ENCODE results near the gene TIAM2.

TIAM2 gene

DNA sequence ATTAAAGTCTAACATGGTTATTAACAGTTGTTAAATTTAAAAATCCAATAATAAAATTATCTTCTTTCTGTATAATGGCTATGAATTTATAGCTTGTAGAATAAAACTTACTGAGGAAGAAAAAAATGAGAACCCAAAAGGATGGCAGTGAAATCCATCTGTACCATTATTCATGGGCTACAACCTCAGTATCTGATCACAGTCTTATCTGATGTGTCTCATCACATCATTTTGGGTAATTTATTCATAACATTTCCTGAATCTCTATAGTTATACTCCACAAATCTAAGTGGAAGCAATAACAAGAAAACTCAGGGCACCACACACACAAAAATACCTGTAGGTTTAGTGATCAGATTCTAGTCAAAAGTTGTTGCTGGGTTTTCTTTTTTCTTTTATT lies 276.0 kb downstream of the TIAM2 start:
- no peak for TF ChIP-seq CTCF (IDR thresholded peaks at IDR 0.05; ENCODE audit: control insufficient read depth, extremely low read depth, insufficient read depth)
- no peak overlapping the region for H3K4me3 ChIP-seq (ENCODE audit: low read depth, low read length)
- no peak for DNase-seq (ENCODE audit: low read depth)

DNA sequence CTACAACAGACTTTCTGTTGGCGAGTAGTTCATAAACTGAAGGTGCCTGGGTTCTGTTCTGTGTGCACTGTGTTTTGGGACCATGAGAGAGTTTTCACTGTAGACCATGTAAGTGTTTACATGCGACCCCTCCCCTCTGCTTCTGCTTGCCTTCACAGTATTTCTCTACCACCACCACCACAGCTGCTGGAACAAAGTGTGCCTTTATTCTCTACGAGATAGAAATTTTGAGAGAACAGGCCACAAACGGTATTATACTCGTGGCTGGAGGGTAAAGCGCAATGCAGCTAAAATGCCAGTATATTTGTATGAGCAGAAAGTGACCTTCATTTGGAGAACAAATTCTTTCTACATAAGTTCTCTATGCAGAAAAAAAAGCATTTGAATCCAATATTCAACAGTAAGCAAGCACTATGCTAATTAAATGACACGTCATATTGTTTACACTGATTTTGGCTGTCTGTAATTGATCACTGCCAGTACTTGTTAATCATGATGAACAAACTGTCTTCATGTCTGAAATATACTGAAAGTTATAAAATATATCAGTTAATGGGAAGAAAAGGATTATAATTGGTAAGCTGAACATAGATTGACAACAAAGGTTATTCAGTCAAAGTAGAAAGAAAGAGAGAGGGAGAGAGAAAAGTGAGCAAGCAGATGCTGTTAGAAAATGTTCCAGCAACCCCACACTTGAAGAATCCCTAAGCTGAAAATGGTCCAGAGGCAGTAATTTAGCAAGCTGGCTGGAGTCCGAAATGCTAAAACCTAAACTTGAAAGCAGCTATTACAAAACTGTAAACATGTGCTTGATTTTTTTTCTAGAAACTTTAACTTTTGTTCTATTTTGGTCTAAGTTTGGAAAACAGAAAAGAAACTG lies 277.5 kb downstream of the TIAM2 start:
- H3K4me3 ChIP-seq (ENCODE audit: low read depth, low read length), result no peak overlapping the region
- no peak for TF ChIP-seq CTCF (IDR thresholded peaks at IDR 0.05; ENCODE audit: control insufficient read depth, extremely low read depth, insufficient read depth)
- no peak for DNase-seq (ENCODE audit: low read depth)

DNA sequence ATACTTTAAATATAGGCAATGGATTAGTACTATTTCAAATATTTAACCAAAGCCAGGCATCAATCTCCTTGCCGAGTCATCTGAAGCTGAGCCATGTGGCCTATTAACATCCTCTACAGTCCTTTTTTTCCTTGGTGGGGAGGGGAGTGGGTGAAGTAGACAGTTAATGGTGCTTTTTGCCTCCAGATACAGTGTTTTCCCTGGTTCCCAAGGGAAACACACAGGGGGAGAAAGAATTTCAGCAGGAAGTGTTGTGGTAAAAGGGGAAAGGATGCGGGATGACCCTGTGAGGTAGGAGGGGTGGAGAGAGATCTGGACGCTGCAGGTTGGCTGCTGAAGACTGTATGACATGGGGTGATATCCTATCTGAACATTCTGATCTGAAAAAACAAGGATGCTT lies 278.3 kb downstream of the TIAM2 start:
- DNase-seq (ENCODE audit: low read depth), result no peak
- no peak overlapping the region for H3K4me3 ChIP-seq (ENCODE audit: low read depth, low read length)
- TF ChIP-seq CTCF (IDR thresholded peaks at IDR 0.05; ENCODE audit: control insufficient read depth, extremely low read depth, insufficient read depth), result no peak

- DNase-seq (ENCODE audit: low read depth), result no peak
- H3K4me3 ChIP-seq (ENCODE audit: low read depth, low read length), result no peak overlapping the region
- TF ChIP-seq CTCF (IDR thresholded peaks at IDR 0.05; ENCODE audit: control insufficient read depth, extremely low read depth, insufficient read depth), result no peak
Measured at GRCh38 chr6:155274106-155274505, 279.0 kb downstream of the TIAM2 start.

DNA sequence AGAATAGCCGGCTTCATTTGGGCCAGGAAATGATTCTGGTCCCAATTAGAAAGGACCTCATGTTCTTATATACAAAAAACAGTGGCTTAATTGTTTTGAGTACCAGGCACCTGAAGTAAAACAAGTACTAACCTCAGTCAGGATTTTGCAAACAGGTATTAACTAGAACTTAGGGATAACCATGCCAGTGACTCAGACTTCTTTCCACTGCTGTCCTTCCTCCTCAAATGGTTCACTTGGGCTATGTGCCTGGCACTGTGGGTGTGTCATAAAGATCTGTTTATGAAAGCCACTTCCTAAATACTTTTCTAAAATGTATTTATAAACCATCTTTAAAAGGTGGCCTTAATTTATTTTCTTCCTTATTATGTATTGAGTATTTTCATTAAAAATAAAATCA lies 279.4 kb downstream of the TIAM2 start:
- no peak for DNase-seq (ENCODE audit: low read depth)
- H3K4me3 ChIP-seq (ENCODE audit: low read depth, low read length), result no peak overlapping the region
- no peak for TF ChIP-seq CTCF (IDR thresholded peaks at IDR 0.05; ENCODE audit: control insufficient read depth, extremely low read depth, insufficient read depth)

GRCh38 chr6:155275808-155276480 lies 280.8 kb downstream of the TIAM2 start:
- DNase-seq (ENCODE audit: low read depth), result no peak
- no peak for TF ChIP-seq CTCF (IDR thresholded peaks at IDR 0.05; ENCODE audit: control insufficient read depth, extremely low read depth, insufficient read depth)
- no peak overlapping the region for H3K4me3 ChIP-seq (ENCODE audit: low read depth, low read length)
